ENCODE results near the gene TUBB6. TPM values are rescaled to one million over a fixed set of nuclear protein-coding genes. Genes with fewer than 3 reads are reported as not detected.

The TUBB6 gene
- total RNA-seq, 4 donors from 2014 or later, result 61.0 to 164 (median 108) TPM

DNA sequence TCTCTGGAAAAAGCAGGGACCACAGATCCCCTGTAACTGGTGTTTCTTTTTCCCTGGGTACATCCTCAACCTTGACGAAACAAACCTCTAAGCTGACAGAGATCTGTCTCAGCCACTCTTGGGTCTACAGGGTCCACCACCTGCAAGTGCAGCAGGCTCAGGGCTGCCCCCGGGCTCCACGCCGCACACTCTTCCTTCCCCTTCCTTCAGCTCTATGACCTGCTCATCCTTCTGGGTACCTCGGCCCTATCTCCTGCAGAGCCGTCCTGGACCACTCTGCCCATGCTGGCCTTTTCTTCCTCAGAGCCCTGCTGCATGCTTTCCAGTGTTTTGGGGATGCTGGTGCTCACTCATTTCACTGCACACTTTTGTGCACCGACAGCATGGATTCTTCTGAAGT is 27.5 kb downstream of the TUBB6 start:
- in situ Hi-C loops (cut with MboI; ENCODE audit: low pct_ligation_motif_present in 1 of 4, low pct_unique_long_range_greater_than_20kb in 1 of 4, low sequenced_read_pairs in 3 of 4) (no loop called here), intact Hi-C loops (cut with DNase I; ENCODE audit: low total_unique reads) (no loop called here)
- no peaks in the 10 kb centered on the region for H3K9me3 ChIP-seq
- TF ChIP-seq, protein P1, sequence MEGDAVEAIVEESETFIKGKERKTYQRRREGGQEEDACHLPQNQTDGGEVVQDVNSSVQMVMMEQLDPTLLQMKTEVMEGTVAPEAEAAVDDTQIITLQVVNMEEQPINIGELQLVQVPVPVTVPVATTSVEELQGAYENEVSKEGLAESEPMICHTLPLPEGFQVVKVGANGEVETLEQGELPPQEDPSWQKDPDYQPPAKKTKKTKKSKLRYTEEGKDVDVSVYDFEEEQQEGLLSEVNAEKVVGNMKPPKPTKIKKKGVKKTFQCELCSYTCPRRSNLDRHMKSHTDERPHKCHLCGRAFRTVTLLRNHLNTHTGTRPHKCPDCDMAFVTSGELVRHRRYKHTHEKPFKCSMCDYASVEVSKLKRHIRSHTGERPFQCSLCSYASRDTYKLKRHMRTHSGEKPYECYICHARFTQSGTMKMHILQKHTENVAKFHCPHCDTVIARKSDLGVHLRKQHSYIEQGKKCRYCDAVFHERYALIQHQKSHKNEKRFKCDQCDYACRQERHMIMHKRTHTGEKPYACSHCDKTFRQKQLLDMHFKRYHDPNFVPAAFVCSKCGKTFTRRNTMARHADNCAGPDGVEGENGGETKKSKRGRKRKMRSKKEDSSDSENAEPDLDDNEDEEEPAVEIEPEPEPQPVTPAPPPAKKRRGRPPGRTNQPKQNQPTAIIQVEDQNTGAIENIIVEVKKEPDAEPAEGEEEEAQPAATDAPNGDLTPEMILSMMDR (IDR thresholded peaks at IDR 0.05), result no peak
- TF ChIP-seq POLR2A (IDR thresholded peaks at IDR 0.05) (no peak), EP300 (IDR thresholded peaks at IDR 0.05; ENCODE audit: low read depth) (no peak), POLR2AphosphoS5 (IDR thresholded peaks at IDR 0.05) (no peak)
- H3K4me3 ChIP-seq, result no peak overlapping the region
- WGBS, 2 donors (ENCODE audit: low coverage in 1 of 2), result 82% methylated on average over 7 of the region's 7 CpGs; no CpG with 5 or more reads in 1 of the 2 donors
- peaks cover 0 to 5% (median 0%) of the 10 kb centered on the region in 4 donors for H3K4me1 ChIP-seq
- DNase-seq, result no peak
- H3K36me3 ChIP-seq, result peaks cover 0 to 28% (median 0%) of the 10 kb centered on the region in 4 donors
- no peaks in the 10 kb centered on the region for H3K27me3 ChIP-seq
- no peak overlapping the region for H3K27ac ChIP-seq

GRCh38 chr18:12336171-12336613 is 28.2 kb downstream of the TUBB6 start:
- H3K36me3 ChIP-seq, result peaks cover 0 to 31% (median 0%) of the 10 kb centered on the region in 4 donors
- 65 to 100% methylated on average over 2 of the region's 2 CpGs for WGBS, 2 donors (ENCODE audit: low coverage in 1 of 2)
- no peak for DNase-seq
- H3K4me1 ChIP-seq, result peaks cover 0 to 5% (median 0%) of the 10 kb centered on the region in 4 donors
- H3K9me3 ChIP-seq, result no peaks in the 10 kb centered on the region
- in situ Hi-C loops (cut with MboI; ENCODE audit: low pct_ligation_motif_present in 1 of 4, low pct_unique_long_range_greater_than_20kb in 1 of 4, low sequenced_read_pairs in 3 of 4), result no loop called here
- no peak overlapping the region for H3K27ac ChIP-seq
- no peaks in the 10 kb centered on the region for H3K27me3 ChIP-seq
- intact Hi-C loops (cut with DNase I; ENCODE audit: low total_unique reads), result no loop called here
- no peak overlapping the region for H3K4me3 ChIP-seq
- TF ChIP-seq EP300 (IDR thresholded peaks at IDR 0.05; ENCODE audit: low read depth), result no peak
- TF ChIP-seq POLR2A (IDR thresholded peaks at IDR 0.05), result no peak
- no peak for TF ChIP-seq POLR2AphosphoS5 (IDR thresholded peaks at IDR 0.05)
- TF ChIP-seq, protein P1 (IDR thresholded peaks at IDR 0.05), result no peak

- in situ Hi-C loops (cut with MboI; ENCODE audit: low pct_ligation_motif_present in 1 of 4, low pct_unique_long_range_greater_than_20kb in 1 of 4, low sequenced_read_pairs in 3 of 4) (no loop called here), intact Hi-C loops (cut with DNase I; ENCODE audit: low total_unique reads) (no loop called here)
- peaks cover 0 to 38% (median 2%) of the 10 kb centered on the region in 4 donors for H3K36me3 ChIP-seq
- no peak overlapping the region for H3K4me3 ChIP-seq
- H3K27ac ChIP-seq, result no peak overlapping the region
- no peak for TF ChIP-seq EP300 (IDR thresholded peaks at IDR 0.05; ENCODE audit: low read depth)
- WGBS, 2 donors (ENCODE audit: low coverage in 1 of 2), result 71 to 86% methylated on average over 5 to 6 of the region's 6 CpGs
- H3K4me1 ChIP-seq, result peaks cover 0 to 5% (median 0%) of the 10 kb centered on the region in 4 donors
- DNase-seq, result no peak
- H3K27me3 ChIP-seq, result no peaks in the 10 kb centered on the region
- no peaks in the 10 kb centered on the region for H3K9me3 ChIP-seq
Observed at GRCh38 chr18:12336887-12337286, 28.8 kb downstream of the TUBB6 start.

DNA sequence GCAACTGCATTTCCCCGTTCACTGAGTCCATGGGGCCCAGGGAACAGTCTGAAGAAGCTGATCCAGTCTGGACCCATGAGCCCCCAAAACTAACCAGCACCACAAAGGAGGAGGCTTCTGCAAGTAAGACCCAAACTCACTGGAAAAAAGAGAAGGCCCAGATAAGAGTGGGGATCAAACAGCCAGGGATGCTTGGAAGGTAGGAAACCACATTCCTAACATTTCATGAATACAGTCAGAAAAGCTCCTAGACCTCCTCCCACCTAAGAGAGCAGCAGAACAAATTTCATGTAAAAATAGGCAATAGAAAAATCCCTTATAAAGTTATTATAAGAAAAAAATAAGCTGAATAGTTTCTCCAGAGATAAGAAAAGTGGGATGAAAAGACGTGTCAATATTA is 30.3 kb downstream of the TUBB6 start:
- in situ Hi-C loops (cut with MboI; ENCODE audit: low pct_ligation_motif_present in 1 of 4, low pct_unique_long_range_greater_than_20kb in 1 of 4, low sequenced_read_pairs in 3 of 4), result no loop called here
- TF ChIP-seq, protein P1 (IDR thresholded peaks at IDR 0.05), result no peak
- TF ChIP-seq POLR2A (IDR thresholded peaks at IDR 0.05) (no peak), POLR2AphosphoS5 (IDR thresholded peaks at IDR 0.05) (no peak), EP300 (IDR thresholded peaks at IDR 0.05; ENCODE audit: low read depth) (no peak)
- no peak overlapping the region for H3K27ac ChIP-seq
- intact Hi-C loops (cut with DNase I; ENCODE audit: low total_unique reads), result no loop called here
- 88 to 100% methylated on average over 2 of the region's 2 CpGs for WGBS, 2 donors (ENCODE audit: low coverage in 1 of 2)
- H3K9me3 ChIP-seq, result no peaks in the 10 kb centered on the region
- H3K27me3 ChIP-seq, result no peaks in the 10 kb centered on the region
- DNase-seq, result no peak
- peaks cover 0 to 5% (median 0%) of the 10 kb centered on the region in 4 donors for H3K4me1 ChIP-seq
- no peak overlapping the region for H3K4me3 ChIP-seq
- peaks cover 0 to 53% (median 10%) of the 10 kb centered on the region in 4 donors for H3K36me3 ChIP-seq

Measured in transverse colon (tissue), 4 donors.